Keratinocyte (primary cell): Measurements from ENCODE around the gene AHCYL2. TPM values are rescaled to one million over a fixed set of nuclear protein-coding genes. Genes with fewer than 3 reads are reported as not detected.

Source experiments
- DNase-seq: peaks from one replicate; pipeline ENCODE4 v3.0.0-alpha.2; 2011; ENCODE audit warnings: low read depth, missing footprints, low spot score
- FAIRE-seq: peaks from 2 replicates; lab custom pipeline; 2011; peaks lifted over from hg19 to GRCh38; lab: Jason Lieb, UNC
- H2AFZ ChIP-seq: 2 replicates; pipeline ENCODE4 v1.6.0; 2012; ENCODE audit warnings: low read length, control low read depth, inconsistent platforms; ENCODE audit not compliant: control insufficient read depth
- H3K27ac ChIP-seq: 2 replicates; pipeline ENCODE4 v1.5.1; 2011; ENCODE audit warnings: low read length; ENCODE audit not compliant: control insufficient read depth, insufficient read depth
- H3K27me3 ChIP-seq: 3 replicates; pipeline ENCODE4 v1.6.0; 2011; ENCODE audit warnings: low read length; ENCODE audit not compliant: control insufficient read depth, insufficient read depth; ENCODE audit errors: extremely low read depth
- H3K36me3 ChIP-seq, 2 experiments: 2 replicates in 1 of 2; 3 replicates in 1 of 2; pipeline ENCODE4 v1.5.1; 2011; ENCODE audit warnings: low read length in 2 of 2, mild to moderate bottlenecking in 1 of 2; ENCODE audit not compliant: control insufficient read depth in 2 of 2, insufficient read depth in 2 of 2; ENCODE audit errors: extremely low read depth in 1 of 2
- H3K4me1 ChIP-seq: 3 replicates; pipeline ENCODE4 v1.5.1; 2011; ENCODE audit warnings: low read length; ENCODE audit not compliant: control insufficient read depth, insufficient read depth; ENCODE audit errors: extremely low read depth
- H3K4me2 ChIP-seq: 3 replicates; pipeline ENCODE4 v1.6.0; 2011; ENCODE audit warnings: low read depth, low read length; ENCODE audit not compliant: control insufficient read depth, insufficient read depth; ENCODE audit errors: extremely low read depth
- H3K4me3 ChIP-seq, 3 experiments: fragments of 200-600 bp in 1 of 3; sonication (generic) in 1 of 3; 2 replicates in 2 of 3; 3 replicates in 1 of 3; pipeline ENCODE4 v1.5.1; 2011 to 2016; ENCODE audit warnings: low read length in 3 of 3, mild to moderate bottlenecking in 3 of 3, control low read depth in 2 of 3, inconsistent platforms in 1 of 3, low read depth in 1 of 3, mixed read lengths in 1 of 3, mixed run types in 1 of 3, moderate library complexity in 1 of 3; ENCODE audit not compliant: control insufficient read depth in 2 of 3, insufficient read depth in 2 of 3; ENCODE audit errors: extremely low read depth in 1 of 3
- H3K79me2 ChIP-seq: 2 replicates; pipeline ENCODE4 v1.6.0; 2012; ENCODE audit warnings: low read length; ENCODE audit not compliant: control insufficient read depth, insufficient read depth
- H3K9ac ChIP-seq: 3 replicates; pipeline ENCODE4 v1.6.0; 2011; ENCODE audit warnings: low read length; ENCODE audit not compliant: control insufficient read depth, insufficient read depth; ENCODE audit errors: extremely low read depth
- H3K9me1 ChIP-seq: 3 replicates; pipeline ENCODE4 v1.6.0; 2011; ENCODE audit warnings: low read length; ENCODE audit not compliant: control insufficient read depth, insufficient read depth; ENCODE audit errors: extremely low read depth
- H3K9me3 ChIP-seq: 2 replicates; pipeline ENCODE4 v1.5.1; 2012; ENCODE audit warnings: low read depth, low read length; ENCODE audit not compliant: control insufficient read depth
- H4K20me1 ChIP-seq: 3 replicates; pipeline ENCODE4 v1.6.0; 2011; ENCODE audit warnings: low read length; ENCODE audit not compliant: control insufficient read depth, insufficient read depth; ENCODE audit errors: extremely low read depth
- CTCF ChIP-seq, 3 experiments: IDR thresholded peaks in 1 of 3; conservative IDR thresholded peaks in 1 of 3; optimal IDR thresholded peaks in 1 of 3; 2 replicates in 2 of 3; 3 replicates in 1 of 3; pipeline versions ENCODE3 to v1.5.1; 2011; ENCODE audit warnings: low read length in 3 of 3, mild to moderate bottlenecking in 3 of 3, moderate library complexity in 2 of 3, control low read depth in 1 of 3, inconsistent platforms in 1 of 3; ENCODE audit not compliant: insufficient read depth in 2 of 3; ENCODE audit errors: extremely low read depth in 1 of 3
- EZH2 ChIP-seq: IDR thresholded peaks from one replicate; pipeline ENCODE4 v1.6.1; 2012; ENCODE audit warnings: inconsistent platforms, mild to moderate bottlenecking, low read length, moderate library complexity
- dilution Hi-C: fragments of 300-500 bp; cut with MboI; formaldehyde crosslinking; loops from one replicate; pipeline ENCODE4 v1.7.0; 2020; ENCODE audit warnings: low sequenced_read_pairs; ENCODE audit not compliant: extremely low pct_ligation_motif_present
- polyA plus RNA-seq, 5 experiments: library from polyadenylated mRNA; depleted of rRNA in 3 of 5; stranded (reverse) in 3 of 5; stranded (forward) in 1 of 5; unstranded in 1 of 5; fragments of >200 nt; gene quantifications; 1 replicate in 1 of 5; 2 replicates in 3 of 5; 3 replicates in 1 of 5; pipeline versions ENCODE4 v1.2.1 to v1.2.3, GENCODE V29; 2011 to 2012; ENCODE audit warnings: missing spikeins in 2 of 5, low read depth in 1 of 5, low replicate concordance in 1 of 5

AHCYL2 gene
- polyA plus RNA-seq, 1 donor (not counting 4 experiments of a cell fraction or from before 2014, with no cell fraction given): 32.8 TPM

GRCh38 chr7:129466796-129467195 is 242.0 kb downstream of the AHCYL2 start:
- Histone ChIP-seq H3K36me3 (peaks cover 23 to 25% of the 10 kb centered on the region in 2 experiments), H3K27me3 (no peaks in the 10 kb centered on the region), H3K9me1 (no peaks in the 10 kb centered on the region), H4K20me1 (no peaks in the 10 kb centered on the region), H3K79me2 (no peaks in the 10 kb centered on the region), H2AFZ (no peak overlapping the region), H3K4me1 (peaks cover 10% of the 10 kb centered on the region), H3K9me3 (no peaks in the 10 kb centered on the region), H3K27ac (no peak overlapping the region), H3K4me3 (no peak overlapping the region), H3K4me2 (no peak overlapping the region), H3K9ac (no peak overlapping the region)
- dilution Hi-C loops: no loop called here
- DNase-seq (no peak), FAIRE-seq (no peak)
- TF ChIP-seq CTCF (optimal IDR thresholded peaks at IDR 0.05 in 1 of 3, IDR thresholded peaks at IDR 0.05 in 1 of 3, conservative IDR thresholded peaks at IDR 0.05 in 1 of 3; ENCODE audit: extremely low read depth in 1 of 3, insufficient read depth in 2 of 3, low read length in 3 of 3): no peak
- no peak for TF ChIP-seq EZH2

GRCh38 chr7:129468087-129468486 is 243.3 kb downstream of the AHCYL2 start:
- no peaks in the 10 kb centered on the region for H3K27me3 ChIP-seq
- H3K4me2 ChIP-seq: no peak overlapping the region
- FAIRE-seq: no peak

More at GRCh38 chr7:129468087-129468486, 243.3 kb downstream of the AHCYL2 start:
- Histone ChIP-seq H4K20me1 (no peaks in the 10 kb centered on the region), H3K4me3 (no peak overlapping the region), H3K27ac (no peak overlapping the region), H2AFZ (no peak overlapping the region), H3K79me2 (no peaks in the 10 kb centered on the region), H3K9ac (no peak overlapping the region), H3K36me3 (peaks cover 14 to 17% of the 10 kb centered on the region in 2 experiments), H3K4me1 (peaks cover 10% of the 10 kb centered on the region), H3K9me3 (no peaks in the 10 kb centered on the region), H3K9me1 (no peaks in the 10 kb centered on the region)
- dilution Hi-C loops: no loop called here
- no peak for TF ChIP-seq CTCF (optimal IDR thresholded peaks at IDR 0.05 in 1 of 3, IDR thresholded peaks at IDR 0.05 in 1 of 3, conservative IDR thresholded peaks at IDR 0.05 in 1 of 3; ENCODE audit: extremely low read depth in 1 of 3, insufficient read depth in 2 of 3, low read length in 3 of 3)
- no peak for TF ChIP-seq EZH2
- DNase-seq: no peak
